ENCODE measurements around the gene CRK. TPM values are rescaled to one million over a fixed set of nuclear protein-coding genes. Genes with fewer than 3 reads are reported as not detected.
A peak's percentile ranks its signal among the peaks of the same experiment; 100 is the strongest.

The CRK gene
- 70.0 and 72.3 TPM in 2 replicates for total RNA-seq (2022)
- percentile 86 among the genes with signal in this experiment for Bru-seq, nascent RNA
- percentile 95 among the genes with signal in this experiment for BruChase-seq, experiment 1, labeled RNA remaining after a 2-hour chase
- BruChase-seq, experiment 2, labeled RNA remaining after a 6-hour chase, result percentile 92 among the genes with signal in this experiment
- long read RNA-seq, transcript CRK-202 (3 exons, 3,675 nt), result minor isoform, 51 of 125 reads
- long read RNA-seq, transcript CRK-201 (3 exons, 3,880 nt), result major isoform, 60 of 125 reads
- long read RNA-seq, partial matches to known transcripts, result 6 of 125 reads
- long read RNA-seq, other reads (novel, unspliced or antisense), result 8 of 125 reads

GRCh38 chr17:1455797-1456599, at the start of gene CRK:
Gene CRK (minus strand): TSS chr17:1456232. CDS start chr17:1456117, 115 bp downstream.
- no peak for TF ChIP-seq CTCF (IDR thresholded peaks at IDR 0.05; ENCODE audit: insufficient read depth in 1 of 2, low read depth in 1 of 2, low read length in 1 of 2, severe bottlenecking in 1 of 2, unreplicated experiment in 1 of 2)
- ChIA-PET POLR2A (interaction anchor here (0.5 to 1.7 kb wide), 12 partner anchors 12 to 959 kb away, joined by 3 to 7 read pairs (median 4); partner anchors contain the start of genes INPP5K and YWHAE), CTCF (interaction anchor here (0.6 to 4.1 kb wide), 3 partner anchors 60 to 603 kb away, joined by 3 to 17 read pairs (median 6); partner anchors contain the start of gene INPP5K)
- H3K27me3 ChIP-seq (replicated peaks; ENCODE audit: control insufficient read depth, insufficient read depth, low read length), result no peaks in the 10 kb centered on the region
- intact Hi-C loops (cut with micrococcal nuclease; ENCODE audit: unreplicated experiment), result loop anchor here (1.0 to 10.0 kb wide), 4 partner anchors 29 to 169 kb away; partner anchors contain the start of gene SLC43A2
- H3K36me3 ChIP-seq (ENCODE audit: control insufficient read depth, insufficient read depth, low read length), result no peaks in the 10 kb centered on the region; the same call in 1 of the 2 replicates
- peak within 1 kb of the TSS; percentile 93 for H3K4me3 Mint-ChIP-seq (ENCODE audit: unreplicated experiment)
- peak; percentile 96 to 99 for DNase-seq
- H3K9me3 Mint-ChIP-seq (ENCODE audit: unreplicated experiment), result no peaks in the 10 kb centered on the region
- H3K4me3 ChIP-seq (ENCODE audit: low read depth, low read length), result peak within 1 kb of the TSS; percentile 99
- H3K27me3 Mint-ChIP-seq (ENCODE audit: insufficient read depth, unreplicated experiment), result no peaks in the 10 kb centered on the region
- H3K9me3 ChIP-seq, result no peaks in the 10 kb centered on the region
- no TSS peak for BruUV-seq (replicated peaks)
- H3K4me1 Mint-ChIP-seq (ENCODE audit: low read depth, unreplicated experiment), result peaks cover 13% of the 10 kb centered on the region
- H3K4me1 ChIP-seq, result peaks cover 9% of the 10 kb centered on the region; the same call in 1 of the 2 replicates
- peaks cover 64% of the 10 kb centered on the region for H3K36me3 Mint-ChIP-seq (ENCODE audit: insufficient read depth, unreplicated experiment)
- H3K27ac Mint-ChIP-seq (ENCODE audit: unreplicated experiment), result peak within 1 kb of the TSS; percentile 94

GRCh38 chr17:1505586-1505985, 49.6 kb upstream of the CRK start:
- ChIA-PET CTCF (interaction anchor here (1.4 to 1.5 kb wide), 2 partner anchors 11 to 125 kb away, joined by 4 to 9 read pairs; partner anchors contain the start of gene INPP5K), POLR2A (interaction anchor here (0.7 kb wide), 1 partner anchor 11 kb away, joined by 3 read pairs; the partner anchor contains the start of gene INPP5K)
- Mint-ChIP-seq H3K9me3 (ENCODE audit: unreplicated experiment) (no peaks in the 10 kb centered on the region), H3K36me3 (ENCODE audit: insufficient read depth, unreplicated experiment) (peaks cover 5% of the 10 kb centered on the region), H3K4me3 (ENCODE audit: unreplicated experiment) (no peak overlapping the region), H3K4me1 (ENCODE audit: low read depth, unreplicated experiment) (peaks cover 9% of the 10 kb centered on the region), H3K27ac (ENCODE audit: unreplicated experiment) (no peak overlapping the region), H3K27me3 (ENCODE audit: insufficient read depth, unreplicated experiment) (no peaks in the 10 kb centered on the region)
- H3K4me1 ChIP-seq, result no peaks in the 10 kb centered on the region
- no peaks in the 10 kb centered on the region for H3K27me3 ChIP-seq (replicated peaks; ENCODE audit: control insufficient read depth, insufficient read depth, low read length)
- TF ChIP-seq CTCF (IDR thresholded peaks at IDR 0.05; ENCODE audit: insufficient read depth in 1 of 2, low read depth in 1 of 2, low read length in 1 of 2, severe bottlenecking in 1 of 2, unreplicated experiment in 1 of 2), result no peak
- DNase-seq, result no peak
- no peaks in the 10 kb centered on the region for H3K9me3 ChIP-seq
- intact Hi-C loops (cut with micrococcal nuclease; ENCODE audit: unreplicated experiment), result no loop called here
- no peak overlapping the region for H3K4me3 ChIP-seq (ENCODE audit: low read depth, low read length)
- no TSS peak for BruUV-seq (replicated peaks)
- H3K36me3 ChIP-seq (ENCODE audit: control insufficient read depth, insufficient read depth, low read length), result no peaks in the 10 kb centered on the region; the same call in 1 of the 2 replicates

- TF ChIP-seq CTCF (IDR thresholded peaks at IDR 0.05; ENCODE audit: insufficient read depth in 1 of 2, low read depth in 1 of 2, low read length in 1 of 2, severe bottlenecking in 1 of 2, unreplicated experiment in 1 of 2), result no peak
- Mint-ChIP-seq H3K27me3 (ENCODE audit: insufficient read depth, unreplicated experiment) (no peaks in the 10 kb centered on the region), H3K27ac (ENCODE audit: unreplicated experiment) (no peak overlapping the region), H3K36me3 (ENCODE audit: insufficient read depth, unreplicated experiment) (peaks cover 5% of the 10 kb centered on the region), H3K4me1 (ENCODE audit: low read depth, unreplicated experiment) (peaks cover 8% of the 10 kb centered on the region), H3K4me3 (ENCODE audit: unreplicated experiment) (no peak overlapping the region), H3K9me3 (ENCODE audit: unreplicated experiment) (no peaks in the 10 kb centered on the region)
- ChIA-PET POLR2A (interaction anchor here (0.6 kb wide), 1 partner anchor 49 kb away, joined by 4 read pairs; the partner anchor contains the start of gene CRK), CTCF (interaction anchor here (1.4 to 1.5 kb wide), 2 partner anchors 11 to 125 kb away, joined by 4 to 9 read pairs; partner anchors contain the start of gene INPP5K)
- no peak for DNase-seq
- H3K9me3 ChIP-seq, result no peaks in the 10 kb centered on the region
- no TSS peak for BruUV-seq (replicated peaks)
- no peaks in the 10 kb centered on the region; the same call in 1 of the 2 replicates for H3K36me3 ChIP-seq (ENCODE audit: control insufficient read depth, insufficient read depth, low read length)
- H3K4me3 ChIP-seq (ENCODE audit: low read depth, low read length), result no peak overlapping the region
- H3K27me3 ChIP-seq (replicated peaks; ENCODE audit: control insufficient read depth, insufficient read depth, low read length), result no peaks in the 10 kb centered on the region
- no peaks in the 10 kb centered on the region for H3K4me1 ChIP-seq
- intact Hi-C loops (cut with micrococcal nuclease; ENCODE audit: unreplicated experiment), result no loop called here
These were observed 48.8 kb upstream of the CRK start for GRCh38 chr17:1504866-1505265.

All from Caco-2 (cell line).